ENCODE measurements around the gene UBL7. TPM values are rescaled to one million over a fixed set of nuclear protein-coding genes. Genes with fewer than 3 reads are reported as not detected.

Gene UBL7
- total and polyA plus RNA-seq, 2 of the 8 experiments (the other 6 are each of a cell fraction or from before 2014, with no cell fraction given) = 71.5 to 183 TPM

GRCh38 chr15:74504418-74504817 is 43.5 kb upstream of the UBL7 start:
- no peaks in the 10 kb centered on the region for H3K27me3 ChIP-seq (replicated peaks in 1 of 4; ENCODE audit: control insufficient read depth in 3 of 4, extremely low read depth in 1 of 4, insufficient read depth in 3 of 4, low read length in 3 of 4)
- H3K56ac ChIP-seq (replicated peaks; ENCODE audit: insufficient read length, low read depth, low read length) = no peak overlapping the region
- H2BK20ac ChIP-seq (ENCODE audit: low read length) = no peak overlapping the region
- H3K4me1 ChIP-seq (replicated peaks in 1 of 4; ENCODE audit: control insufficient read depth in 3 of 4, insufficient read depth in 4 of 4, low read length in 3 of 4) = no peaks in the 10 kb centered on the region
- no peak overlapping the region for H4K5ac ChIP-seq (ENCODE audit: insufficient read length, low read depth, low read length)
- H2BK120ac ChIP-seq (replicated peaks; ENCODE audit: low read depth, low read length) = no peak overlapping the region
- no peaks in the 10 kb centered on the region for H3K79me2 ChIP-seq (ENCODE audit: control insufficient read depth in 1 of 2, insufficient read depth in 2 of 2, low read length in 2 of 2)
- no peak overlapping the region for H3K18ac ChIP-seq (ENCODE audit: extremely low read depth, low read length)
- H4K20me1 ChIP-seq (replicated peaks in 1 of 2; ENCODE audit: control insufficient read depth in 1 of 2, insufficient read depth in 2 of 2, low read length in 2 of 2) = no peaks in the 10 kb centered on the region
- no peaks in the 10 kb centered on the region for H3K9me3 ChIP-seq (ENCODE audit: insufficient read depth in 2 of 2, low read depth in 1 of 2, low read length in 1 of 2)
- H2BK5ac ChIP-seq (ENCODE audit: low read depth, low read length) = no peak overlapping the region
- H3K79me1 ChIP-seq (ENCODE audit: low read depth, low read length) = no peaks in the 10 kb centered on the region
- H3K4me2 ChIP-seq (ENCODE audit: insufficient read depth in 1 of 2, low read depth in 2 of 2, low read length in 2 of 2) = no peak overlapping the region
- no peak overlapping the region for H2AK5ac ChIP-seq (ENCODE audit: low read depth, low read length)
- no peak overlapping the region for H3K27ac ChIP-seq (ENCODE audit: low read depth, low read length)
- no peaks in the 10 kb centered on the region for H3K23me2 ChIP-seq (ENCODE audit: low read depth, low read length)
- DNase-seq (ENCODE audit: low read depth in 1 of 2, low spot score in 2 of 2) (no peak), FAIRE-seq (no peak)
- H3K4ac ChIP-seq (replicated peaks; ENCODE audit: insufficient read length, low read depth, low read length) = no peak overlapping the region
- H3K36me3 ChIP-seq (ENCODE audit: control insufficient read depth in 2 of 4, insufficient read depth in 4 of 4, low read length in 3 of 4) = no peaks in the 10 kb centered on the region
- H3K23ac ChIP-seq (ENCODE audit: insufficient read length) = no peak overlapping the region
- H3K9ac ChIP-seq (replicated peaks in 1 of 4; ENCODE audit: extremely low read depth in 1 of 4, low read depth in 3 of 4, low read length in 3 of 4) = no peak overlapping the region
- no peak overlapping the region for H2AFZ ChIP-seq (ENCODE audit: low read length)
- no peak overlapping the region for H4K8ac ChIP-seq (ENCODE audit: extremely low read depth, insufficient read depth, low read length)
- ChIA-PET POLR2A (ENCODE audit: partially characterized antibody) (interaction anchor here (0.9 kb wide), 1 partner anchor 64 kb away, joined by 3 read pairs; no protein-coding TSS in a partner anchor), CTCF (ENCODE audit: partially characterized antibody) (interaction anchor here (0.8 kb wide), 1 partner anchor 75 kb away, joined by 3 read pairs; no protein-coding TSS in a partner anchor)
- no peak overlapping the region for H4K91ac ChIP-seq (replicated peaks; ENCODE audit: insufficient read length, low read length)
- H3K4me3 ChIP-seq (ENCODE audit: extremely low read depth in 1 of 4, insufficient read depth in 2 of 4, low read depth in 3 of 4, low read length in 4 of 4) = no peak overlapping the region
- 87% methylated on average over 3 of the region's 3 CpGs; no CpG with 5 or more reads in 1 of the 2 experiments for WGBS, 2 experiments (ENCODE audit: extremely low coverage in 1 of 2, insufficient coverage in 1 of 2, insufficient read length in 1 of 2, insufficient replicate concordance in 2 of 2, low coverage in 1 of 2, low lambda C conversion rate in 2 of 2, missing lambda C conversion rate in 1 of 2)
- H2BK12ac ChIP-seq (ENCODE audit: low read depth, low read length) = no peak overlapping the region
- no peak overlapping the region for H3K14ac ChIP-seq (ENCODE audit: insufficient read length)
- no peak overlapping the region for H2BK15ac ChIP-seq (ENCODE audit: low read length)
- TF ChIP-seq KDM4A (IDR thresholded peaks at IDR 0.05; ENCODE audit: low read depth, low read length, severe bottlenecking) = no peak
- no peak for TF ChIP-seq RFX5 (IDR thresholded peaks at IDR 0.05; ENCODE audit: borderline replicate concordance, low read depth, low read length)
- no peak for TF ChIP-seq SP2 (IDR thresholded peaks at IDR 0.05; ENCODE audit: low read length)
- no peak for TF ChIP-seq HDAC6 (IDR thresholded peaks at IDR 0.05; ENCODE audit: low read depth, low read length)
- no peak for TF ChIP-seq CREB1 (IDR thresholded peaks at IDR 0.05)
- TF ChIP-seq ATF2 (IDR thresholded peaks at IDR 0.05; ENCODE audit: low read length) = no peak
- no peak for TF ChIP-seq CBX5 (IDR thresholded peaks at IDR 0.05; ENCODE audit: low read depth, low read length)
- TF ChIP-seq SAP30 (IDR thresholded peaks at IDR 0.05; ENCODE audit: insufficient read depth, insufficient replicate concordance, low read length) = no peak
- no peak for TF ChIP-seq SP1 (IDR thresholded peaks at IDR 0.05; ENCODE audit: low read depth, low read length)
- TF ChIP-seq CHD1 (IDR thresholded peaks at IDR 0.05; ENCODE audit: low read depth, low read length) = no peak
- TF ChIP-seq BACH1 (IDR thresholded peaks at IDR 0.05; ENCODE audit: low read length) = no peak
- no peak for TF ChIP-seq EP300 (IDR thresholded peaks at IDR 0.05; ENCODE audit: borderline replicate concordance in 1 of 2, low read depth in 2 of 2, low read length in 2 of 2)
- TF ChIP-seq ASH2L (IDR thresholded peaks at IDR 0.05; ENCODE audit: low read length) = no peak
- no peak for TF ChIP-seq ZNF274 (IDR thresholded peaks at IDR 0.05; ENCODE audit: borderline replicate concordance, extremely low read depth, low read length)

Data from H1 (cell line).